HepG2 (cell line): ENCODE measurements around the gene ATG16L2. TPM values are rescaled to one million over a fixed set of nuclear protein-coding genes. Genes with fewer than 3 reads are reported as not detected.

Source experiments
- HDAC1 ChIP-seq: sonication (generic); formaldehyde crosslinking; IDR thresholded peaks from 2 replicates; pipeline ENCODE4 v1.5.1; 2020; ENCODE audit warnings: mild to moderate bottlenecking, missing genetic modification reagents
- HMG20B ChIP-seq: conservative IDR thresholded peaks from 2 replicates; pipeline ENCODE4 v1.6.1; 2016; ENCODE audit warnings: missing genetic modification reagents, missing compliant biosample characterization
- HNF1A ChIP-seq, 2 experiments: sonication (generic) in 1 of 2; formaldehyde crosslinking in 1 of 2; IDR thresholded peaks; 2 replicates each; pipeline versions ENCODE4 v1.4.0 to v1.6.1; 2016 to 2020; ENCODE audit warnings: borderline replicate concordance in 1 of 2, low read depth in 1 of 2, mild to moderate bottlenecking in 1 of 2, missing genetic modification reagents in 1 of 2
- JUNB ChIP-seq: sonication (generic); formaldehyde crosslinking; IDR thresholded peaks from 2 replicates; pipeline ENCODE4 v1.8.0; 2022; ENCODE audit warnings: missing genetic modification reagents, mild to moderate bottlenecking, borderline replicate concordance
- MIXL1 ChIP-seq: IDR thresholded peaks from 2 replicates; pipeline ENCODE4 v1.6.1; 2016
- MNT ChIP-seq: fragments of 450-650 bp; IDR thresholded peaks from 2 replicates; pipeline ENCODE4 v1.6.1; 2016
- ZNF121 ChIP-seq: sonication (generic); formaldehyde crosslinking; IDR thresholded peaks from 2 replicates; pipeline ENCODE4 v1.5.0; 2020; ENCODE audit warnings: mild to moderate bottlenecking, missing genetic modification reagents
- polyA plus RNA-seq, 8 experiments: library from polyadenylated mRNA; depleted of rRNA in 3 of 8; stranded (reverse) in 7 of 8; unstranded in 1 of 8; fragments of >200 nt; fragmentation: Illumina TruSeq in 4 of 8; extraction: Trizol in 4 of 8; gene quantifications; 2 replicates each; pipeline versions ENCODE4 v1.2.1 to v1.2.3, GENCODE V29; 2011 to 2016; ENCODE audit warnings: low read depth in 4 of 8, missing spikeins in 1 of 8, mixed read lengths in 1 of 8; ENCODE audit not compliant: insufficient read depth in 1 of 8
- total RNA-seq, 5 experiments: library from RNA; depleted of rRNA; stranded (reverse); fragments of >200 nt; fragmentation: Illumina TruSeq; extraction: Trizol; gene quantifications; 2 replicates each; pipeline ENCODE4 v1.2.3, GENCODE V29; 2016; ENCODE audit warnings: low read depth in 1 of 5
- TF ChIP-seq, protein P1 (sequence below): sonication (generic); formaldehyde crosslinking; IDR thresholded peaks from 2 replicates; pipeline ENCODE4 v1.4.0; 2020; ENCODE audit warnings: missing genetic modification reagents
- TF ChIP-seq, protein P2 (sequence below): sonication (generic); formaldehyde crosslinking; IDR thresholded peaks from 2 replicates; pipeline ENCODE4 v1.4.0; 2020; ENCODE audit warnings: missing genetic modification reagents, mild to moderate bottlenecking, borderline replicate concordance
- TF ChIP-seq, protein P3 (sequence below): sonication (generic); formaldehyde crosslinking; IDR thresholded peaks from 2 replicates; pipeline ENCODE4 v1.4.0; 2020; ENCODE audit warnings: mild to moderate bottlenecking, missing genetic modification reagents, borderline replicate concordance
- TF ChIP-seq, protein P4 (sequence below): sonication (generic); formaldehyde crosslinking; IDR thresholded peaks from 2 replicates; pipeline ENCODE4 v1.4.0; 2020; ENCODE audit warnings: missing genetic modification reagents, borderline replicate concordance

The ATG16L2 gene
- total and polyA plus RNA-seq, 2 of the 13 experiments (the other 11 are each of a cell fraction or from before 2014, with no cell fraction given): 6.2 to 14.8 TPM

GRCh38 chr11:72778535-72779494 lies 35.4 kb upstream of the ATG16L2 start (continued):
- TF ChIP-seq HMG20B (CRISPR knock-in tag) (0 out of 2 replicates have a peak, but pooled peaks have one; percentile 58), ZNF121 (peak; percentile 61; the same call in 1 of the 2 replicates), HDAC1 (CRISPR knock-in tag) (peak; percentile 79), HNF1A (IDR thresholded peaks at IDR 0.05; ENCODE audit: low read depth) (peak; percentile 90), HNF1A (CRISPR knock-in tag; IDR thresholded peaks at IDR 0.05; ENCODE audit: borderline replicate concordance) (peak; percentile 96), MIXL1 (CRISPR knock-in tag) (0 out of 2 replicates have a peak, but pooled peaks have one; percentile 12), JUNB (no peak), MNT (no peak)
- TF ChIP-seq, protein P1, sequence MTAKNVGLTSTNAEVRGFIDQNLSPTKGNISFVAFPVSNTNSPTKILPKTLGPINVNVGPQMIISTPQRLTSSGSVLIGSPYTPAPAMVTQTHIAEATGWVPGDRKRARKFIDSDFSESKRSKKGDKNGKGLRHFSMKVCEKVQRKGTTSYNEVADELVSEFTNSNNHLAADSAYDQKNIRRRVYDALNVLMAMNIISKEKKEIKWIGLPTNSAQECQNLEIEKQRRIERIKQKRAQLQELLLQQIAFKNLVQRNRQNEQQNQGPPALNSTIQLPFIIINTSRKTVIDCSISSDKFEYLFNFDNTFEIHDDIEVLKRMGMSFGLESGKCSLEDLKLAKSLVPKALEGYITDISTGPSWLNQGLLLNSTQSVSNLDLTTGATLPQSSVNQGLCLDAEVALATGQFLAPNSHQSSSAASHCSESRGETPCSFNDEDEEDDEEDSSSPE (CRISPR knock-in tag): 0 out of 2 replicates have a peak, but pooled peaks have one; percentile 34
- TF ChIP-seq, protein P2, sequence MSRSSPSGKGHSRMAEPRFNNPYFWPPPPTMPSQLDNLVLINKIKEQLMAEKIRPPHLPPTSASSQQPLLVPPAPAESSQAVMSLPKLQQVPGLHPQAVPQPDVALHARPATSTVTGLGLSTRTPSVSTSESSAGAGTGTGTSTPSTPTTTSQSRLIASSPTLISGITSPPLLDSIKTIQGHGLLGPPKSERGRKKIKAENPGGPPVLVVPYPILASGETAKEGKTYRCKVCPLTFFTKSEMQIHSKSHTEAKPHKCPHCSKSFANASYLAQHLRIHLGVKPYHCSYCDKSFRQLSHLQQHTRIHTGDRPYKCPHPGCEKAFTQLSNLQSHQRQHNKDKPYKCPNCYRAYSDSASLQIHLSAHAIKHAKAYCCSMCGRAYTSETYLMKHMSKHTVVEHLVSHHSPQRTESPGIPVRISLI (CRISPR knock-in tag): no peak
- TF ChIP-seq, protein P3, sequence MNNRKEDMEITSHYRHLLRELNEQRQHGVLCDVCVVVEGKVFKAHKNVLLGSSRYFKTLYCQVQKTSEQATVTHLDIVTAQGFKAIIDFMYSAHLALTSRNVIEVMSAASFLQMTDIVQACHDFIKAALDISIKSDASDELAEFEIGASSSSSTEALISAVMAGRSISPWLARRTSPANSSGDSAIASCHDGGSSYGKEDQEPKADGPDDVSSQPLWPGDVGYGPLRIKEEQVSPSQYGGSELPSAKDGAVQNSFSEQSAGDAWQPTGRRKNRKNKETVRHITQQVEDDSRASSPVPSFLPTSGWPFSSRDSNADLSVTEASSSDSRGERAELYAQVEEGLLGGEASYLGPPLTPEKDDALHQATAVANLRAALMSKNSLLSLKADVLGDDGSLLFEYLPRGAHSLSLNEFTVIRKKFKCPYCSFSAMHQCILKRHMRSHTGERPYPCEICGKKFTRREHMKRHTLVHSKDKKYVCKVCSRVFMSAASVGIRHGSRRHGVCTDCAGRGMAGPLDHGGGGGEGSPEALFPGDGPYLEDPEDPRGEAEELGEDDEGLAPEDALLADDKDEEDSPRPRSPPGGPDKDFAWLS: peak; percentile 25; the same call in 1 of the 2 replicates
- TF ChIP-seq, protein P4, sequence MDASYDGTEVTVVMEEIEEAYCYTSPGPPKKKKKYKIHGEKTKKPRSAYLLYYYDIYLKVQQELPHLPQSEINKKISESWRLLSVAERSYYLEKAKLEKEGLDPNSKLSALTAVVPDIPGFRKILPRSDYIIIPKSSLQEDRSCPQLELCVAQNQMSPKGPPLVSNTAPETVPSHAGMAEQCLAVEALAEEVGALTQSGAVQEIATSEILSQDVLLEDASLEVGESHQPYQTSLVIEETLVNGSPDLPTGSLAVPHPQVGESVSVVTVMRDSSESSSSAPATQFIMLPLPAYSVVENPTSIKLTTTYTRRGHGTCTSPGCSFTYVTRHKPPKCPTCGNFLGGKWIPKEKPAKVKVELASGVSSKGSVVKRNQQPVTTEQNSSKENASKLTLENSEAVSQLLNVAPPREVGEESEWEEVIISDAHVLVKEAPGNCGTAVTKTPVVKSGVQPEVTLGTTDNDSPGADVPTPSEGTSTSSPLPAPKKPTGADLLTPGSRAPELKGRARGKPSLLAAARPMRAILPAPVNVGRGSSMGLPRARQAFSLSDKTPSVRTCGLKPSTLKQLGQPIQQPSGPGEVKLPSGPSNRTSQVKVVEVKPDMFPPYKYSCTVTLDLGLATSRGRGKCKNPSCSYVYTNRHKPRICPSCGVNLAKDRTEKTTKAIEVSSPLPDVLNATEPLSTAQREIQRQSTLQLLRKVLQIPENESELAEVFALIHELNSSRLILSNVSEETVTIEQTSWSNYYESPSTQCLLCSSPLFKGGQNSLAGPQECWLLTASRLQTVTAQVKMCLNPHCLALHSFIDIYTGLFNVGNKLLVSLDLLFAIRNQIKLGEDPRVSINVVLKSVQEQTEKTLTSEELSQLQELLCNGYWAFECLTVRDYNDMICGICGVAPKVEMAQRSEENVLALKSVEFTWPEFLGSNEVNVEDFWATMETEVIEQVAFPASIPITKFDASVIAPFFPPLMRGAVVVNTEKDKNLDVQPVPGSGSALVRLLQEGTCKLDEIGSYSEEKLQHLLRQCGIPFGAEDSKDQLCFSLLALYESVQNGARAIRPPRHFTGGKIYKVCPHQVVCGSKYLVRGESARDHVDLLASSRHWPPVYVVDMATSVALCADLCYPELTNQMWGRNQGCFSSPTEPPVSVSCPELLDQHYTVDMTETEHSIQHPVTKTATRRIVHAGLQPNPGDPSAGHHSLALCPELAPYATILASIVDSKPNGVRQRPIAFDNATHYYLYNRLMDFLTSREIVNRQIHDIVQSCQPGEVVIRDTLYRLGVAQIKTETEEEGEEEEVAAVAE (CRISPR knock-in tag): peak; percentile 60; the same call in 1 of the 2 replicates
